ENCODE data around the gene TGFA.

DNA sequence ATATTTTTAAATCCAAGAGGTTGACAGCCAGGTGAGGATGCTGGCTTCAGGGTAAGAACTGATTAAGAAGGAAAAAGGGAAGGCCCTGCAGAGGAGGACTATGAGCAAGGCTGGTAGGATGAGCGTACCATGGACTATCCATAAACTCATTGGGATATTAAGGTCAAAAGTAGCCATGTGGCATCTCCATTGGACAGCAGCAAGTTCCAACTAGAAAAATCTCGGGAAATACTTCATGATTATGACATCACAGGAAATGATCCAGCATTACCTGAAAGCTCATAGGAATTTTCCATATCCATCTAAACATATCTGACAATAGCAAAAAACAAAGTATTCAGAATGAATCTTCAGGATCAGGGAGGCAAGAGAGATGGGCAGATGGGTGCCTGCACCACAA, 34.2 kb downstream of the TGFA start:
- TF ChIP-seq, protein P1, sequence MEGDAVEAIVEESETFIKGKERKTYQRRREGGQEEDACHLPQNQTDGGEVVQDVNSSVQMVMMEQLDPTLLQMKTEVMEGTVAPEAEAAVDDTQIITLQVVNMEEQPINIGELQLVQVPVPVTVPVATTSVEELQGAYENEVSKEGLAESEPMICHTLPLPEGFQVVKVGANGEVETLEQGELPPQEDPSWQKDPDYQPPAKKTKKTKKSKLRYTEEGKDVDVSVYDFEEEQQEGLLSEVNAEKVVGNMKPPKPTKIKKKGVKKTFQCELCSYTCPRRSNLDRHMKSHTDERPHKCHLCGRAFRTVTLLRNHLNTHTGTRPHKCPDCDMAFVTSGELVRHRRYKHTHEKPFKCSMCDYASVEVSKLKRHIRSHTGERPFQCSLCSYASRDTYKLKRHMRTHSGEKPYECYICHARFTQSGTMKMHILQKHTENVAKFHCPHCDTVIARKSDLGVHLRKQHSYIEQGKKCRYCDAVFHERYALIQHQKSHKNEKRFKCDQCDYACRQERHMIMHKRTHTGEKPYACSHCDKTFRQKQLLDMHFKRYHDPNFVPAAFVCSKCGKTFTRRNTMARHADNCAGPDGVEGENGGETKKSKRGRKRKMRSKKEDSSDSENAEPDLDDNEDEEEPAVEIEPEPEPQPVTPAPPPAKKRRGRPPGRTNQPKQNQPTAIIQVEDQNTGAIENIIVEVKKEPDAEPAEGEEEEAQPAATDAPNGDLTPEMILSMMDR (IDR thresholded peaks at IDR 0.05) = no peak
- TF ChIP-seq EZH2 (IDR thresholded peaks at IDR 0.05) (no peak), EZH2phosphoT487 (IDR thresholded peaks at IDR 0.05) (no peak)
